ENCODE results near the gene MED14. TPM values are rescaled to one million over a fixed set of nuclear protein-coding genes. Genes with fewer than 3 reads are reported as not detected.

The MED14 gene
- total and polyA plus RNA-seq, 2 of the 8 experiments (the other 6 are each of a cell fraction or from before 2014, with no cell fraction given) = 79.7 to 117 TPM

- Histone ChIP-seq H4K20me1 (replicated peaks in 1 of 2; ENCODE audit: control insufficient read depth in 1 of 2, insufficient read depth in 2 of 2, low read length in 2 of 2) (no peaks in the 10 kb centered on the region), H3K18ac (ENCODE audit: extremely low read depth, low read length) (no peak overlapping the region), H3K27me3 (replicated peaks in 1 of 4; ENCODE audit: control insufficient read depth in 3 of 4, extremely low read depth in 1 of 4, insufficient read depth in 3 of 4, low read length in 3 of 4) (no peaks in the 10 kb centered on the region), H2AFZ (ENCODE audit: low read length) (no peak overlapping the region), H3K56ac (replicated peaks; ENCODE audit: insufficient read length, low read depth, low read length) (no peak overlapping the region), H2BK20ac (ENCODE audit: low read length) (no peak overlapping the region), H2AK5ac (ENCODE audit: low read depth, low read length) (no peak overlapping the region), H3K27ac (ENCODE audit: low read depth, low read length) (no peak overlapping the region), H2BK5ac (ENCODE audit: low read depth, low read length) (no peak overlapping the region), H3K79me1 (ENCODE audit: low read depth, low read length) (no peaks in the 10 kb centered on the region), H4K91ac (replicated peaks; ENCODE audit: insufficient read length, low read length) (no peak overlapping the region), H3K4me1 (replicated peaks in 1 of 4; ENCODE audit: control insufficient read depth in 3 of 4, insufficient read depth in 4 of 4, low read length in 3 of 4) (no peaks in the 10 kb centered on the region), H3K9me3 (ENCODE audit: insufficient read depth in 2 of 2, low read depth in 1 of 2, low read length in 1 of 2) (no peaks in the 10 kb centered on the region), H3K4ac (replicated peaks; ENCODE audit: insufficient read length, low read depth, low read length) (no peak overlapping the region), H4K5ac (ENCODE audit: insufficient read length, low read depth, low read length) (no peak overlapping the region), H3K4me2 (ENCODE audit: insufficient read depth in 1 of 2, low read depth in 2 of 2, low read length in 2 of 2) (no peak overlapping the region), H3K23me2 (ENCODE audit: low read depth, low read length) (no peaks in the 10 kb centered on the region), H3K9ac (replicated peaks in 1 of 4; ENCODE audit: extremely low read depth in 1 of 4, low read depth in 3 of 4, low read length in 3 of 4) (no peak overlapping the region), H3K4me3 (ENCODE audit: extremely low read depth in 1 of 4, insufficient read depth in 2 of 4, low read depth in 3 of 4, low read length in 4 of 4) (no peak overlapping the region), H2BK12ac (ENCODE audit: low read depth, low read length) (no peak overlapping the region), H2BK120ac (replicated peaks; ENCODE audit: low read depth, low read length) (no peak overlapping the region), H3K23ac (ENCODE audit: insufficient read length) (no peak overlapping the region), H3K36me3 (ENCODE audit: control insufficient read depth in 2 of 4, insufficient read depth in 4 of 4, low read length in 3 of 4) (peaks cover 4 to 92% (median 34%) of the 10 kb centered on the region in 4 experiments; a peak in 7 of 8 replicates), H2BK15ac (ENCODE audit: low read length) (no peak overlapping the region), H4K8ac (ENCODE audit: extremely low read depth, insufficient read depth, low read length) (no peak overlapping the region), H3K79me2 (ENCODE audit: control insufficient read depth in 1 of 2, insufficient read depth in 2 of 2, low read length in 2 of 2) (0 out of 4 replicates have a peak, but pooled peaks cover 0 to 3% of the 10 kb centered on the region in 2 experiments), H3K14ac (ENCODE audit: insufficient read length) (no peak overlapping the region)
- CTCF ChIA-PET (ENCODE audit: partially characterized antibody) = interaction anchor here (1.5 kb wide), 1 partner anchor 47 kb away, joined by 6 read pairs; no protein-coding TSS in a partner anchor
- DNase-seq (ENCODE audit: low read depth in 1 of 2, low spot score in 2 of 2) = no peak
- 90% methylated on average over 4 of the region's 4 CpGs; no CpG with 5 or more reads in 1 of the 2 experiments for WGBS, 2 experiments (ENCODE audit: extremely low coverage in 1 of 2, insufficient coverage in 1 of 2, insufficient read length in 1 of 2, insufficient replicate concordance in 2 of 2, low coverage in 1 of 2, low lambda C conversion rate in 2 of 2, missing lambda C conversion rate in 1 of 2)
- no peak for FAIRE-seq
- POLR2A ChIA-PET (ENCODE audit: partially characterized antibody) = no interaction called here
- no peak for TF ChIP-seq SIRT6 (IDR thresholded peaks at IDR 0.05; ENCODE audit: low read length)
- no peak for TF ChIP-seq ATF3 (IDR thresholded peaks at IDR 0.05; ENCODE audit: insufficient read depth, low read depth, low read length)
- TF ChIP-seq CTCF (IDR thresholded peaks at IDR 0.05; ENCODE audit: control extremely low read depth in 1 of 3, insufficient read depth in 1 of 3, low read depth in 1 of 3, low read length in 3 of 3) = no peak
- TF ChIP-seq CREB1 (IDR thresholded peaks at IDR 0.05) = no peak
- no peak for TF ChIP-seq KDM4A (IDR thresholded peaks at IDR 0.05; ENCODE audit: low read depth, low read length, severe bottlenecking)
- TF ChIP-seq KDM1A (IDR thresholded peaks at IDR 0.05; ENCODE audit: borderline replicate concordance, low read length) = no peak
- no peak for TF ChIP-seq SP4 (IDR thresholded peaks at IDR 0.05; ENCODE audit: low read length)
- TF ChIP-seq POLR2AphosphoS5 (IDR thresholded peaks at IDR 0.05; ENCODE audit: low read depth, low read length) = no peak
- no peak for TF ChIP-seq HDAC6 (IDR thresholded peaks at IDR 0.05; ENCODE audit: low read depth, low read length)
- TF ChIP-seq EGR1 (IDR thresholded peaks at IDR 0.05; ENCODE audit: borderline replicate concordance, low read depth, low read length) = no peak
Observed at GRCh38 chrX:40700640-40701342, 34.6 kb downstream of the MED14 start.
